H1 (cell line): ENCODE results near the gene NFAT5. TPM values are rescaled to one million over a fixed set of nuclear protein-coding genes. Genes with fewer than 3 reads are reported as not detected.

Experiments used
- CTCF ChIA-PET: fragments of 300-600 bp; sonication (Branson Sonifier 250); formaldehyde crosslinking; loops from one replicate; lab custom pipeline; 2021; ENCODE audit not compliant: partially characterized antibody; lab: Charles Lee
- POLR2A ChIA-PET: fragments of 300-600 bp; sonication (Branson Sonifier 250); formaldehyde crosslinking; loops from one replicate; lab custom pipeline; 2021; ENCODE audit warnings: inconsistent platforms; ENCODE audit not compliant: partially characterized antibody; lab: Charles Lee
- DNase-seq, 2 experiments: peaks; one replicate each; pipeline versions ENCODE4 v3.0.0 to v3.0.0-alpha.2; 2010 to 2022; ENCODE audit warnings: low spot score in 2 of 2, low read depth in 1 of 2, mixed read lengths in 1 of 2
- FAIRE-seq: peaks from 2 replicates; lab custom pipeline; 2011; peaks lifted over from hg19 to GRCh38; lab: Jason Lieb, UNC
- H2AFZ ChIP-seq: 2 replicates; pipeline ENCODE4 v1.8.1; 2012; ENCODE audit warnings: low read length, inconsistent platforms
- H2AK5ac ChIP-seq: 2 replicates; pipeline ENCODE4 v1.6.1; 2013; ENCODE audit warnings: low read depth, low read length
- H2BK120ac ChIP-seq: replicated peaks from 2 replicates; pipeline ENCODE3; 2013; ENCODE audit warnings: low read depth, low read length, inconsistent platforms
- H2BK12ac ChIP-seq: 2 replicates; pipeline ENCODE4 v1.6.1; 2013; ENCODE audit warnings: low read depth, low read length
- H2BK15ac ChIP-seq: 2 replicates; pipeline ENCODE4 v1.6.1; 2013; ENCODE audit warnings: low read length
- H2BK20ac ChIP-seq: 2 replicates; pipeline ENCODE4 v1.6.1; 2013; ENCODE audit warnings: low read length
- H2BK5ac ChIP-seq: 2 replicates; pipeline ENCODE4 v1.6.1; 2013; ENCODE audit warnings: low read depth, low read length
- H3K14ac ChIP-seq: 2 replicates; pipeline ENCODE4 v1.6.1; 2013; ENCODE audit warnings: inconsistent platforms; ENCODE audit not compliant: insufficient read length
- H3K18ac ChIP-seq: 2 replicates; pipeline ENCODE4 v1.6.1; 2013; ENCODE audit warnings: low read length; ENCODE audit errors: extremely low read depth
- H3K23ac ChIP-seq: 2 replicates; pipeline ENCODE4 v1.6.1; 2013; ENCODE audit warnings: inconsistent platforms; ENCODE audit not compliant: insufficient read length
- H3K23me2 ChIP-seq: 2 replicates; pipeline ENCODE4 v1.6.1; 2013; ENCODE audit warnings: low read depth, low read length
- H3K27ac ChIP-seq: 2 replicates; pipeline ENCODE4 v1.6.1; 2011; ENCODE audit warnings: low read depth, low read length, inconsistent platforms
- H3K27me3 ChIP-seq, 4 experiments: replicated peaks in 1 of 4; 1 replicate in 1 of 4; 2 replicates in 3 of 4; pipeline versions ENCODE4 v1.6.1 to v1.8.1; 2011 to 2013; ENCODE audit warnings: low read length in 3 of 4, mild to moderate bottlenecking in 3 of 4, inconsistent platforms in 2 of 4, mixed read lengths in 2 of 4, moderate library complexity in 1 of 4; ENCODE audit not compliant: control insufficient read depth in 3 of 4, insufficient read depth in 3 of 4; ENCODE audit errors: extremely low read depth in 1 of 4
- H3K36me3 ChIP-seq, 4 experiments: 2 replicates each; pipeline versions ENCODE4 v1.6.1 to v1.8.1; 2011 to 2013; ENCODE audit warnings: mild to moderate bottlenecking in 4 of 4, low read length in 3 of 4, moderate library complexity in 2 of 4, control low read depth in 1 of 4, inconsistent platforms in 1 of 4; ENCODE audit not compliant: insufficient read depth in 4 of 4, control insufficient read depth in 2 of 4
- H3K4ac ChIP-seq: replicated peaks from 2 replicates; pipeline ENCODE3; 2013; ENCODE audit warnings: low read length, low read depth, mixed read lengths, inconsistent platforms; ENCODE audit not compliant: insufficient read length
- H3K4me1 ChIP-seq, 4 experiments: replicated peaks in 1 of 4; 1 replicate in 1 of 4; 2 replicates in 3 of 4; pipeline versions ENCODE4 v1.6.1 to v1.8.1; 2011 to 2013; ENCODE audit warnings: low read length in 3 of 4, inconsistent platforms in 2 of 4, mixed read lengths in 1 of 4; ENCODE audit not compliant: insufficient read depth in 4 of 4, control insufficient read depth in 3 of 4
- H3K4me2 ChIP-seq, 2 experiments: 2 replicates each; pipeline versions ENCODE4 v1.6.1 to v1.8.1; 2011 to 2013; ENCODE audit warnings: low read depth in 2 of 2, low read length in 2 of 2, control low read depth in 1 of 2, inconsistent platforms in 1 of 2, mild to moderate bottlenecking in 1 of 2; ENCODE audit not compliant: insufficient read depth in 1 of 2
- H3K4me3 ChIP-seq, 4 experiments: fragments of 200-600, 300-600 bp in 1 of 4; sonication (generic), shearing (Covaris generic), sonication (Bioruptor Twin) in 1 of 4; 2 replicates each; pipeline versions ENCODE4 v1.5.1 to v1.8.1; 2011 to 2016; ENCODE audit warnings: low read length in 4 of 4, low read depth in 3 of 4, control low read depth in 2 of 4, inconsistent platforms in 2 of 4, mild to moderate bottlenecking in 2 of 4, mixed read lengths in 1 of 4, moderate library complexity in 1 of 4; ENCODE audit not compliant: insufficient read depth in 2 of 4; ENCODE audit errors: extremely low read depth in 1 of 4
- H3K56ac ChIP-seq: replicated peaks from 2 replicates; pipeline ENCODE3; 2013; ENCODE audit warnings: low read depth, mild to moderate bottlenecking, mixed read lengths, low read length, inconsistent platforms; ENCODE audit not compliant: insufficient read length
- H3K79me1 ChIP-seq: 2 replicates; pipeline ENCODE4 v1.6.1; 2013; ENCODE audit warnings: low read depth, low read length, control low read depth
- H3K79me2 ChIP-seq, 2 experiments: 2 replicates each; pipeline versions ENCODE4 v1.6.1 to v1.8.1; 2012 to 2013; ENCODE audit warnings: low read length in 2 of 2, mild to moderate bottlenecking in 2 of 2, inconsistent platforms in 1 of 2; ENCODE audit not compliant: insufficient read depth in 2 of 2, control insufficient read depth in 1 of 2
- H3K9ac ChIP-seq, 4 experiments: replicated peaks in 1 of 4; 1 replicate in 1 of 4; 2 replicates in 3 of 4; pipeline versions ENCODE4 v1.6.1 to v1.8.1; 2011 to 2013; ENCODE audit warnings: low read depth in 3 of 4, low read length in 3 of 4, control low read depth in 2 of 4, mild to moderate bottlenecking in 2 of 4, moderate library complexity in 2 of 4, inconsistent platforms in 1 of 4; ENCODE audit errors: extremely low read depth in 1 of 4
- H3K9me3 ChIP-seq, 2 experiments: 2 replicates each; pipeline versions ENCODE4 v1.6.1 to v1.8.1; 2012 to 2013; ENCODE audit warnings: mild to moderate bottlenecking in 2 of 2, moderate library complexity in 2 of 2, control low read depth in 1 of 2, inconsistent platforms in 1 of 2, low read depth in 1 of 2, low read length in 1 of 2, mixed read lengths in 1 of 2; ENCODE audit not compliant: insufficient read depth in 2 of 2
- H4K20me1 ChIP-seq, 2 experiments: replicated peaks in 1 of 2; 2 replicates each; pipeline versions ENCODE3 to v1.8.1; 2011 to 2013; ENCODE audit warnings: inconsistent platforms in 2 of 2, low read length in 2 of 2, mild to moderate bottlenecking in 1 of 2; ENCODE audit not compliant: insufficient read depth in 2 of 2, control insufficient read depth in 1 of 2
- H4K5ac ChIP-seq: 2 replicates; pipeline ENCODE4 v1.6.1; 2013; ENCODE audit warnings: low read length, low read depth, mixed read lengths, inconsistent platforms; ENCODE audit not compliant: insufficient read length
- H4K8ac ChIP-seq: 2 replicates; pipeline ENCODE4 v1.8.0; 2013; ENCODE audit warnings: mild to moderate bottlenecking, moderate library complexity, low read length, inconsistent platforms; ENCODE audit not compliant: insufficient read depth; ENCODE audit errors: extremely low read depth
- H4K91ac ChIP-seq: replicated peaks from 2 replicates; pipeline ENCODE3; 2013; ENCODE audit warnings: low read length, mixed read lengths, inconsistent platforms; ENCODE audit not compliant: insufficient read length
- WGBS, 2 experiments: shearing (Covaris generic) in 1 of 2; methylation state at CpG; one replicate each; pipeline versions ENCODE4 v1.1.6 to v1.1.7; 2013 to 2015; ENCODE audit warnings: low lambda C conversion rate in 2 of 2, mixed read lengths in 2 of 2, inconsistent platforms in 1 of 2, low coverage in 1 of 2, missing lambda C conversion rate in 1 of 2; ENCODE audit not compliant: insufficient replicate concordance in 2 of 2, insufficient coverage in 1 of 2, insufficient read length in 1 of 2; ENCODE audit errors: extremely low coverage in 1 of 2, missing lambda C conversion rate in 1 of 2; 5-methylcytosine and 5-hydroxymethylcytosine counted together
- polyA plus RNA-seq, 7 experiments: library from polyadenylated mRNA; depleted of rRNA in 3 of 7; stranded (reverse) in 5 of 7; unstranded in 2 of 7; fragments of >200 nt in 5 of 7; fragments of 200-250 nt in 2 of 7; gene quantifications; 1 replicate in 5 of 7; 2 replicates in 1 of 7; 4 replicates in 1 of 7; pipeline versions ENCODE4 v1.2.1 to v1.2.3, GENCODE V29; 2011 to 2013; ENCODE audit warnings: missing spikeins in 2 of 7, mixed read lengths in 2 of 7
- total RNA-seq: library from RNA; stranded (reverse); fragmentation: NEBNext Ultra II Directional; extraction: Animal tissue kit (Norgen Biotek cat#: 25700); gene quantifications from 2 replicates; pipeline ENCODE4 v1.2.1, GENCODE V29; 2021

NFAT5 gene
- total and polyA plus RNA-seq, 2 of the 8 experiments (the other 6 are each of a cell fraction or from before 2014, with no cell fraction given): 8.9 to 29.0 TPM

GRCh38 chr16:69747115-69747514 is 181.3 kb downstream of the NFAT5 start:
- ChIA-PET CTCF (interaction anchor here (0.8 to 2.2 kb wide), 3 partner anchors 7 to 41 kb away, joined by 3 to 16 read pairs (median 4); partner anchors contain the start of genes NOB1 and WWP2), POLR2A (interaction anchor here (0.7 to 3.2 kb wide), 5 partner anchors 7 to 218 kb away, joined by 3 to 11 read pairs (median 4); partner anchors contain the start of genes NOB1 and NQO1)
- H2BK12ac ChIP-seq: no peak overlapping the region
- no peak overlapping the region for H2BK15ac ChIP-seq
- H3K56ac ChIP-seq: no peak overlapping the region
- no peak for DNase-seq
- no peak overlapping the region for H4K5ac ChIP-seq
- H3K4me2 ChIP-seq: no peak overlapping the region
- no peaks in the 10 kb centered on the region for H3K23me2 ChIP-seq
- no peaks in the 10 kb centered on the region for H3K9me3 ChIP-seq
- H3K18ac ChIP-seq: no peak overlapping the region
- no peak overlapping the region for H3K4ac ChIP-seq
- 96% methylated on average over 8 of the region's 8 CpGs; no CpG with 5 or more reads in 1 of the 2 experiments for WGBS, 2 experiments
- no peak overlapping the region for H2AFZ ChIP-seq
- no peak overlapping the region for H2BK20ac ChIP-seq
- peaks cover 0 to 10% of the 10 kb centered on the region in 2 experiments; a peak in 2 of 4 replicates for H3K79me2 ChIP-seq
- no peak overlapping the region for H3K9ac ChIP-seq
- no peak overlapping the region for H3K14ac ChIP-seq
- peaks cover 59 to 89% (median 77%) of the 10 kb centered on the region in 4 experiments for H3K36me3 ChIP-seq
- H3K4me1 ChIP-seq: no peaks in the 10 kb centered on the region
- H2BK5ac ChIP-seq: no peak overlapping the region
- H3K79me1 ChIP-seq: peaks cover 10% of the 10 kb centered on the region
- H2AK5ac ChIP-seq: no peak overlapping the region
- H4K20me1 ChIP-seq: peaks cover 0 to 22% of the 10 kb centered on the region in 2 experiments
- no peak overlapping the region for H4K8ac ChIP-seq
- H3K4me3 ChIP-seq: no peak overlapping the region
- no peak overlapping the region for H4K91ac ChIP-seq
- no peak overlapping the region for H2BK120ac ChIP-seq
- no peaks in the 10 kb centered on the region for H3K27me3 ChIP-seq
- H3K23ac ChIP-seq: no peak overlapping the region
- FAIRE-seq: no peak
- no peak overlapping the region for H3K27ac ChIP-seq
